Measurements from ENCODE around the gene ASF1B.

ASF1B gene

DNA sequence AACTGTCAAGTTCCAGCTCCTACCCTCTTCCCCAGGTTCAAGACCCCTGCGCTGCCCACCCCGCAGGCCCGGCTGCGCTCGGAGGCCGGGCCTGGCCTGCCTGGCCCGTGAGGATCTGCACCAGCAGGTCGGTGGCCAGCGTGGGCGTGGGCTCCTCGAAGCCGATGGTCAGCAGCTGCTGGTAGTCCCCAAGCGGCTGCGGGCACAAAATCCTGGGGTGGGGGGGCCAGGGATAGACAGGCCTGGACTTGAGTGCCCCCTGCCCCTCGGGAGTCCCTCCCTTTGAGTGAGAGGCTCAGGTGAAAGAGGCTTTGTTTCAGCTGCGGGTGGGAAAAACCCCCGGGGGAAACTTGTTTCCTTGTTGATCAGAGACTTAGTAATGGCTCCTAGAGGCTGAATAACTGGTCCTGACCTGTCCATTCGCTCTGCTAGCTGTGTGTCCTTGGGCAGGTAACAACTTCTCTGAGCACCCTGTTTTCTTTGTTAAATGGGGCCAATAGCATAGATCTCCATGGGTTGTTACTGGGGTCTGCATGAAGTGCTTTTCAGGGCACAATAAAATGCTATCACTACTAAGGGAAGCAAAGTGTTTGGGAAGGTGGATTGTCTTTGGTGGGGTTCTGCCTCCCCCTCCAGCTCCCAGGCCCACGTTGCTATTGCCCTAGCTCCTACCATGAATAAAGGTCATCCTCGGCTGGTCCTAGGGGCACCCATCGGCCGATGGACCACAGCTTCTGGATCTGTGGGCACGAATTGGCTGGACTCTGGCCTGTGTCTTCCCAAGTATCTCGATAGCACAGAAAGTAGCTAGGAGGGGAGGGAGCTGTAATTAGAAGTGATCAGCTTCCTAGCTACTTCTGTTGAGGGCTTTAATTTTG, 54.4 kb downstream of the ASF1B start:
- DNase-seq = peak; percentile 38 to 46

DNA sequence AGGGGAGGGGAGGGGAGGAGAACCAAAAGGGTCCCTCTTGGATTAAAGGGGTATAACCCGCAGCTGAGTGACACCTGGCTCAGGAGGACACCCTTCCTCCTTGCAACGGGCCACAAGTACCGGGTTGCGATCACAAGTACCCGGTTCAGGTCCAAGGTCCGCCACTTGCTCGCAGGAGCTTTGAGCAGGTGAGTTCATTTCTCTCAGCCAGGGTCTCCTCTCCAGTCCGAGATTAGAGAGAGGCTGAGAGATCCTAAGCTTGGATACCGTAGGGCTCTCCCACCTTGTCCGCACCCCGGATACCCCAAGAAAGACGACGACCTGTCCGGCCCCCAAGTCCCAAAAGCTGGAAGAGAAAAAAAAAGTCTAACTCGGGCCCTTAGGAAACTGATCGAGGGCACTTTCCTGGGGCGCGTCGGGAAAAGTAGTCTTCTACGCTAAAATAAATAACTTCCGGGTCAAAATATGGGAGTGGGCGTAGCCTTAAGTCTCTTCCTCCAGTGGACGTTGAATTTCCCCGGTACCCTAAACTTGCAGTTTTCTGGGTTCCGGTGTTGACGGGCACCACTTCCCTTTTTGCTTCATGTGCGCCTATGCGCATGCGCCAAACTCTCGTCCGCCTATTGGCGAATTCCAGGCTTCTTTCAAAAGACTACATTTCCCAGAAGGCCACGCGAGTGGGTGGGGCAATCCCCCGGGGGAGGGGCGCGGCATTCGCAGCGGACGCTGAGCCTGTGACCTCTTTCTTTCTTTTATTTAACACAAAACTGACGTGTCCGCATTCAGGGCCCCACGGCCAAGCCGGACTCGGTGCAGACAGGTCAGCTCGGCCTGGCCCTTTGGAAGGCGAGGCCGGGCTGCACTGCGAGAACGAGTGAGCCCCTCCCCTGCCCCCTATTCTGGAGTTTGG, 55.2 kb downstream of the ASF1B start:
- DNase-seq = peak; percentile 99

DNA sequence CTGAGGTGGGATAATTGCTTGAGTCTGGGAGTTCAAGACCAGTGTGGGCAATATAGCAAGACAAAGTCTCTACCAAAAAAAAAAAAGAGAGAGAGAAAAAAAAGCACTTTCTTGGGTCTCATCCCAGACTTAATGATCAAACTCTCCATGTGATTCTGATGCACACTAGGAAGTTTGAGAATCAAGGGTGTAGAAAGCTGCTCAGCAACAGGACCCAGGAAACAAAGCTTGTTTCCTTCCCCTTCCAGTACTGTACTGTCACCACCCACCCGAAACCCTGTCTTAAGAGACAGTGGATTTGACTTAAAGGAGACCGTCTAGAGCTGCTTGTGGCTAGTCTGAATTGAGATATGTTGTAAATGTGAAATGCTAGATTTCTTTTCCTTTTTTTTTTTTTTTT, 58.0 kb downstream of the ASF1B start:
- no peak for DNase-seq

- peak; percentile 59 to 66 for DNase-seq
Measured at GRCh38 chr19:14073925-14074838, 62.2 kb downstream of the ASF1B start.

GRCh38 chr19:14073261-14073924, 63.0 kb downstream of the ASF1B start:
- DNase-seq = peak; percentile 75 to 77

GRCh38 chr19:14072535-14073260, 63.7 kb downstream of the ASF1B start, which contains the start of gene MISP3:
Gene MISP3 (plus strand): TSS chr19:14072786. CDS start chr19:14073310, 524 bp downstream.
- DNase-seq = peak; percentile 66 to 72

- DNase-seq = no peak
Measured at GRCh38 chr19:14070268-14071050, 65.9 kb downstream of the ASF1B start.
